ENCODE measurements around the gene NEK4.
A peak's percentile ranks its signal among the peaks of the same experiment; 100 is the strongest.

The NEK4 gene

GRCh38 chr3:52770496-52771333 is at the start of gene NEK4:
Gene NEK4 (minus strand): TSS chr3:52770940. CDS start chr3:52770746, 194 bp downstream.
- DNase-seq (ENCODE audit: low read depth), result peak; percentile 91
- no peak for TF ChIP-seq CTCF (IDR thresholded peaks at IDR 0.05; ENCODE audit: low read length, missing control alignments)
- peak within 1 kb of the TSS; percentile 82 for H3K4me3 ChIP-seq (replicated peaks; ENCODE audit: low read depth, low read length)

DNA sequence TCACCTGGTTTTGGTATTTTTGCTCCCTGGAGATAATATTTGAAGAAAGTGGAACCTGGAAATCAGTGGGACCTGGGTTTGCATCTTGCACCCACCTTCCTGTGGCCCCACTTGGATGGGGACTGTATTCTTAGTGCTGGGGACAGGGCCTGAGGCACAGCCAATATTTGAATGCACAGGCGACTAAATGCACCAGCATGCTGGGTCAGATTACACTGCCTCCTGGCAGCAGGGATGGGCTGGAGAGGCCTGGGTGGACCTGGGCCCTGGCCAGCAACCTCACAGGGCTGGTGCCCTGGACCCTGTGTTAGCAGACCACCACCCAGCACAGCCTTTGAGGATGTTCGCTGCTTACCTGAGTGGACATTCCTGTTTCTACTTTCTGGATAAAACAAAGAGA is 49.2 kb upstream of the NEK4 start:
- DNase-seq (ENCODE audit: low read depth), result no peak
- H3K4me3 ChIP-seq (replicated peaks; ENCODE audit: low read depth, low read length), result no peak overlapping the region
- TF ChIP-seq CTCF (IDR thresholded peaks at IDR 0.05; ENCODE audit: low read length, missing control alignments), result no peak

DNA sequence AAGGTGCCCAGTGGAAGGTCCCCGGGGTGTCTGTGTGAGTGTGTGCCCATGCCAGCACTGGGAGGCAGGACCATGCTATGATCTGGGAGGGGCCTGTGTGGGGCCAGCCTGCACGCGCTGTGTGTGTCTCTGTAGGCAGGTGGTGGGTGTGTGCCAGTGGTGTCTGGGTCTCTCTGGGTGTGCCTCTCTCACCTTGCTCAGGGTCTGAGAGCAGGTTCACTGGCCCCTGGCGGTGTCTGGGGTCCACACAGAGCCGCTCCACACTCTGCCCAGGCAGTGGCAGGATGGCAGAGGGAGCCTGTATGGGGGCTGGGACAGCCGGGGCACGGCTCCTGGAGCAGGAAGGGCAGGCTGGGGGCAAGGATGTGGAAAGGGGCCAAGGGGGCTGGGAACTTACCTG is 47.1 kb upstream of the NEK4 start:
- H3K4me3 ChIP-seq (replicated peaks; ENCODE audit: low read depth, low read length), result no peak overlapping the region
- DNase-seq (ENCODE audit: low read depth), result no peak
- TF ChIP-seq CTCF (IDR thresholded peaks at IDR 0.05; ENCODE audit: low read length, missing control alignments), result no peak

DNA sequence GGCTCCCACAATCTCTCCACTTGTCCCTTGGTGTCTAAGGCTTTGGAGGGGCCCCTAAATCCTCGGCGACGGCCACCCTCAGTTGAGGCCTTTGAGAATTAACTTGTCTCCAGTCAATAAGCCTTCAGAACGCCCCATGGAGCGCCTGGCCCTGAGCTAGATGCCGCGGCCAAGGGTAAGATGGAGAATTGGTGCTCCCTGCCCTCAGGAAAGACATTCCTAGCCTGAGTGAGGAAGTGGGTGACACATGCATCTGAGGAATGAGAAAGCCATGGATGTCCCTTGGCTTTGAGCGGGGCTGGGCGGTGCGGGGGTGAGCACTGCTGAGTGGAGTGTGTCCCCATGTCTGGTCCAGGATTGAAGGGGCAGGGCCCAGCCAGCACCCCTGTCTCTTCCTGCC is 46.5 kb upstream of the NEK4 start:
- TF ChIP-seq CTCF (IDR thresholded peaks at IDR 0.05; ENCODE audit: low read length, missing control alignments), result no peak
- no peak for DNase-seq (ENCODE audit: low read depth)
- H3K4me3 ChIP-seq (replicated peaks; ENCODE audit: low read depth, low read length), result no peak overlapping the region

- TF ChIP-seq CTCF (IDR thresholded peaks at IDR 0.05; ENCODE audit: low read length, missing control alignments), result no peak
- H3K4me3 ChIP-seq (replicated peaks; ENCODE audit: low read depth, low read length), result no peak overlapping the region
- DNase-seq (ENCODE audit: low read depth), result no peak
Measured at GRCh38 chr3:52816654-52817053, 45.9 kb upstream of the NEK4 start.

- no peak overlapping the region for H3K4me3 ChIP-seq (replicated peaks; ENCODE audit: low read depth, low read length)
- no peak for DNase-seq (ENCODE audit: low read depth)
- TF ChIP-seq CTCF (IDR thresholded peaks at IDR 0.05; ENCODE audit: low read length, missing control alignments), result no peak
Measured at GRCh38 chr3:52816199-52816598, 45.5 kb upstream of the NEK4 start.

- no peak overlapping the region for H3K4me3 ChIP-seq (replicated peaks; ENCODE audit: low read depth, low read length)
- no peak for TF ChIP-seq CTCF (IDR thresholded peaks at IDR 0.05; ENCODE audit: low read length, missing control alignments)
- no peak for DNase-seq (ENCODE audit: low read depth)
Measured at GRCh38 chr3:52813810-52814209, 43.1 kb upstream of the NEK4 start.
